Tibial nerve (tissue), 4 donors: ENCODE data around the gene PCDH9. TPM values are rescaled to one million over a fixed set of nuclear protein-coding genes. Genes with fewer than 3 reads are reported as not detected.

ENCODE experiments used
- DNase-seq, 2 donors: peaks; one replicate each; pipeline ENCODE4 v3.0.0-alpha.2; 2019; ENCODE audit warnings: low spot score in 2 of 2
- H3K27ac ChIP-seq, 4 donors: fragments of 200-600 bp; sonication (generic) in 3 of 4; one replicate each; pipeline ENCODE4 v1.5.1; 2017 to 2019; ENCODE audit warnings: mild to moderate bottlenecking in 1 of 4
- H3K27me3 ChIP-seq, 2 donors: fragments of 200-600 bp; sonication (generic) in 1 of 2; one replicate each; pipeline versions ENCODE4 v1.5.1 to v1.6.0; 2017 to 2019
- H3K36me3 ChIP-seq, 3 donors: fragments of 200-600 bp; sonication (generic); one replicate each; pipeline ENCODE4 v1.5.1; 2018 to 2019
- H3K4me1 ChIP-seq, 4 donors: fragments of 200-600 bp; sonication (generic) in 3 of 4; one replicate each; pipeline ENCODE4 v1.5.1; 2017 to 2019
- H3K4me3 ChIP-seq, 4 donors: fragments of 200-600 bp; sonication (generic) in 3 of 4; one replicate each; pipeline ENCODE4 v1.5.1; 2017 to 2019; ENCODE audit warnings: mild to moderate bottlenecking in 1 of 4, moderate library complexity in 1 of 4
- H3K9me3 ChIP-seq, 4 donors: fragments of 200-600 bp; sonication (generic) in 3 of 4; one replicate each; pipeline ENCODE4 v1.5.1; 2017 to 2019
- EP300 ChIP-seq, 2 donors: sonication (generic); formaldehyde crosslinking; IDR thresholded peaks; one replicate each; pipeline ENCODE4 v1.6.1; 2017; ENCODE audit warnings: antibody characterized with exemption in 2 of 2, mild to moderate bottlenecking in 1 of 2
- POLR2A ChIP-seq, 2 donors: fragments of 450-650 bp; IDR thresholded peaks; one replicate each; pipeline ENCODE4 v1.6.1; 2017; ENCODE audit warnings: antibody characterized with exemption in 2 of 2, mild to moderate bottlenecking in 2 of 2, moderate library complexity in 2 of 2
- WGBS, 2 donors: methylation state at CpG; one replicate each; pipeline ENCODE4 v1.1.5; 2018; 5-methylcytosine and 5-hydroxymethylcytosine counted together
- total RNA-seq, 4 donors: library from RNA; depleted of rRNA; stranded (reverse); fragments of >200 nt; gene quantifications; one replicate each; pipeline ENCODE4 v1.1.0, GENCODE V29; 2016
- TF ChIP-seq, protein P1 (sequence below), 5 experiments: fragments of 200-600 bp in 3 of 5; fragments of 450-650 bp in 2 of 5; sonication (generic) in 3 of 5; IDR thresholded peaks; one replicate each; pipeline ENCODE4 v1.5.1; 2016 to 2019; ENCODE audit warnings: antibody characterized with exemption in 5 of 5, mild to moderate bottlenecking in 3 of 5, moderate library complexity in 2 of 5

Gene PCDH9
- total RNA-seq, 4 donors from 2014 or later = 11.8 to 28.6 (median 14.4) TPM

- no peak overlapping the region for H3K27ac ChIP-seq
- WGBS, 2 donors = 35 to 41% methylated on average over 2 of the region's 2 CpGs
- H3K4me3 ChIP-seq = no peak overlapping the region
- no peaks in the 10 kb centered on the region for H3K36me3 ChIP-seq
- no peaks in the 10 kb centered on the region for H3K4me1 ChIP-seq
- H3K27me3 ChIP-seq = no peaks in the 10 kb centered on the region
- H3K9me3 ChIP-seq = no peaks in the 10 kb centered on the region
- TF ChIP-seq POLR2A (IDR thresholded peaks at IDR 0.05) = no peak
- TF ChIP-seq EP300 (IDR thresholded peaks at IDR 0.05) = no peak
- TF ChIP-seq, protein P1, sequence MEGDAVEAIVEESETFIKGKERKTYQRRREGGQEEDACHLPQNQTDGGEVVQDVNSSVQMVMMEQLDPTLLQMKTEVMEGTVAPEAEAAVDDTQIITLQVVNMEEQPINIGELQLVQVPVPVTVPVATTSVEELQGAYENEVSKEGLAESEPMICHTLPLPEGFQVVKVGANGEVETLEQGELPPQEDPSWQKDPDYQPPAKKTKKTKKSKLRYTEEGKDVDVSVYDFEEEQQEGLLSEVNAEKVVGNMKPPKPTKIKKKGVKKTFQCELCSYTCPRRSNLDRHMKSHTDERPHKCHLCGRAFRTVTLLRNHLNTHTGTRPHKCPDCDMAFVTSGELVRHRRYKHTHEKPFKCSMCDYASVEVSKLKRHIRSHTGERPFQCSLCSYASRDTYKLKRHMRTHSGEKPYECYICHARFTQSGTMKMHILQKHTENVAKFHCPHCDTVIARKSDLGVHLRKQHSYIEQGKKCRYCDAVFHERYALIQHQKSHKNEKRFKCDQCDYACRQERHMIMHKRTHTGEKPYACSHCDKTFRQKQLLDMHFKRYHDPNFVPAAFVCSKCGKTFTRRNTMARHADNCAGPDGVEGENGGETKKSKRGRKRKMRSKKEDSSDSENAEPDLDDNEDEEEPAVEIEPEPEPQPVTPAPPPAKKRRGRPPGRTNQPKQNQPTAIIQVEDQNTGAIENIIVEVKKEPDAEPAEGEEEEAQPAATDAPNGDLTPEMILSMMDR (IDR thresholded peaks at IDR 0.05) = no peak
- DNase-seq = no peak
These were observed 907.2 kb downstream of the PCDH9 start for GRCh38 chr13:66322936-66323335.

DNA sequence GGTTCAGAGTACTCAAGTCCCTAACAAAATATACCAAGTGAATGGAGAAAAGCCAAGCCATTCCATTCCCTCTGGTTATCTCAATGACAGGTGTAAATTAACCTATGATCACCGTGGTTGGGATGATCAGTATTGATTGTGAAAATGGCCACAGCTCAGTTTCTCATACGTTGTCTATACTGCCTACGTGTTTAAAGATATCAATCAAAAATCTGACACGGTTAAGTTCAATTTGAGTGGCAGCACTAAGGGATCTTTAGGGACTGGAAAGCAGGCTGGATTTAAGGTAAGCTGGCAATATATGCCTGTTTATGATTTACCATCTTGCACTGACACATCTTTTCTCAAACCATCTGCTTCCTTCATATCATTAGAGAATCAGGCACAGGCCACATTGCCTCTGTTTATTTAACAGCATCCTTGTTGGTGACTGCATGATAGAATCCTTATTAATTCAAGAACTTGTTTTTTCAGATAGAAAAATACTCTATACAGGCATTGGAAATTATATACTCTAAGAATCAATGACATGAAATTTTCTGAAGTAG lies 907.9 kb downstream of the PCDH9 start:
- no peaks in the 10 kb centered on the region for H3K4me1 ChIP-seq
- WGBS, 2 donors = 89 to 91% methylated on average over 4 of the region's 4 CpGs
- H3K36me3 ChIP-seq = no peaks in the 10 kb centered on the region
- H3K27me3 ChIP-seq = no peaks in the 10 kb centered on the region
- H3K9me3 ChIP-seq = no peaks in the 10 kb centered on the region
- H3K27ac ChIP-seq = no peak overlapping the region
- TF ChIP-seq POLR2A (IDR thresholded peaks at IDR 0.05) (no peak), EP300 (IDR thresholded peaks at IDR 0.05) (no peak)
- TF ChIP-seq, protein P1 (IDR thresholded peaks at IDR 0.05) = no peak
- no peak overlapping the region for H3K4me3 ChIP-seq
- DNase-seq = no peak

DNA sequence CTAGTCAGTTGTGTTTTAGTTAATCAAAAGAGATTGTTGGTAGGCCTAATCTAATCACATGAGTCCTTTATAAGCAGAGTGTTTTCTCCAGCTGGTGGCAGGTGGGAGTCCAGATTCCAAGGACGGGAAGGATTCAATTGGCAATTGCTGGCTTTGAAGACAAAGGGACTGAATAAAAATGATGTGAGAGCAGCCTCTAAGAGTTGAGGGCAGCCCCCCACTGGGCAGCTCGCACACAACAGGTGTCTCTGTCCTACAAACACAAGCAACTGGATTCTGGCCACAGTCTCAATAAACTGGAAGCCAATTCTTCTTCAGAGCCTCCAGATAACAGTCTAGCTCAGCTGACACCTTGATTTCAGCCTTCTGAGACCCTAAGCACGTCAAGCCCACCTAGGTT lies 915.2 kb downstream of the PCDH9 start:
- Histone ChIP-seq H3K27me3 (no peaks in the 10 kb centered on the region), H3K9me3 (no peaks in the 10 kb centered on the region), H3K4me3 (no peak overlapping the region), H3K27ac (no peak overlapping the region), H3K4me1 (peaks cover 0 to 14% (median 0%) of the 10 kb centered on the region in 4 donors), H3K36me3 (no peaks in the 10 kb centered on the region)
- TF ChIP-seq EP300 (IDR thresholded peaks at IDR 0.05) = no peak
- TF ChIP-seq, protein P1 (IDR thresholded peaks at IDR 0.05) = no peak
- TF ChIP-seq POLR2A (IDR thresholded peaks at IDR 0.05) = no peak
- DNase-seq = no peak
- 91 to 93% methylated on average over 3 of the region's 3 CpGs for WGBS, 2 donors

DNA sequence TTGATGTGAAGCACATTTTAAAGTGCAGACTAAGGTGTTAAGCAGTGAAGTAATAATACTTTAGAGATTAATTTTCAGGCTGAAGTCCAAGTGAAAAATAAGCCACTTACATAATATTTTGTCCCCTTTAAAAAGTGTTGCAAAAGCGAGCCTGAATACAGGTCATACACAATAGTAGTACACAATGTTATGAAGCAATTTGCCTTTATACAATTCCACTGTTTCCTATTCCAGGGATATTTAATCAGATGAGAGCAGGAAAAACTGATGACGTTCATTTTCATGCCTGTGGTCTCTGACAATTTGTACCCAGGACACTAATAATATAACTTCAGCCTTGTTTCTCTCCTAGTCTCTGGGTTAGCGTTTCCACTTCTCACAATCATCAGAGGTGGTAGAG lies 916.7 kb downstream of the PCDH9 start:
- H3K4me3 ChIP-seq = no peak overlapping the region
- H3K27me3 ChIP-seq = no peaks in the 10 kb centered on the region
- DNase-seq = peak in 1 of 2 donors; percentile 7
- TF ChIP-seq POLR2A (IDR thresholded peaks at IDR 0.05) (no peak), EP300 (IDR thresholded peaks at IDR 0.05) (peak in 1 of 2 donors; percentile 42)
- no peaks in the 10 kb centered on the region for H3K36me3 ChIP-seq
- H3K9me3 ChIP-seq = no peaks in the 10 kb centered on the region
- H3K27ac ChIP-seq = no peak overlapping the region
- 61 to 62% methylated on average over 3 of the region's 3 CpGs for WGBS, 2 donors
- peaks cover 0 to 14% (median 0%) of the 10 kb centered on the region in 4 donors for H3K4me1 ChIP-seq

- no peak for TF ChIP-seq POLR2A (IDR thresholded peaks at IDR 0.05)
- TF ChIP-seq EP300 (IDR thresholded peaks at IDR 0.05) = peak in 1 of 2 donors; percentile 29
- TF ChIP-seq, protein P1 (IDR thresholded peaks at IDR 0.05) = no peak
- Histone ChIP-seq H3K4me3 (no peak overlapping the region), H3K27me3 (no peaks in the 10 kb centered on the region), H3K9me3 (no peaks in the 10 kb centered on the region), H3K36me3 (no peaks in the 10 kb centered on the region), H3K4me1 (peaks cover 0 to 14% (median 0%) of the 10 kb centered on the region in 4 donors), H3K27ac (no peak overlapping the region)
- 74 to 79% methylated on average over 10 of the region's 10 CpGs for WGBS, 2 donors
- DNase-seq = peak in 1 of 2 donors; percentile 35
These were observed 917.6 kb downstream of the PCDH9 start for GRCh38 chr13:66312312-66313087.
